ENCODE data around the gene GABRB1. TPM values are rescaled to one million over a fixed set of nuclear protein-coding genes. Genes with fewer than 3 reads are reported as not detected.

GABRB1 gene
- not detected for total RNA-seq

DNA sequence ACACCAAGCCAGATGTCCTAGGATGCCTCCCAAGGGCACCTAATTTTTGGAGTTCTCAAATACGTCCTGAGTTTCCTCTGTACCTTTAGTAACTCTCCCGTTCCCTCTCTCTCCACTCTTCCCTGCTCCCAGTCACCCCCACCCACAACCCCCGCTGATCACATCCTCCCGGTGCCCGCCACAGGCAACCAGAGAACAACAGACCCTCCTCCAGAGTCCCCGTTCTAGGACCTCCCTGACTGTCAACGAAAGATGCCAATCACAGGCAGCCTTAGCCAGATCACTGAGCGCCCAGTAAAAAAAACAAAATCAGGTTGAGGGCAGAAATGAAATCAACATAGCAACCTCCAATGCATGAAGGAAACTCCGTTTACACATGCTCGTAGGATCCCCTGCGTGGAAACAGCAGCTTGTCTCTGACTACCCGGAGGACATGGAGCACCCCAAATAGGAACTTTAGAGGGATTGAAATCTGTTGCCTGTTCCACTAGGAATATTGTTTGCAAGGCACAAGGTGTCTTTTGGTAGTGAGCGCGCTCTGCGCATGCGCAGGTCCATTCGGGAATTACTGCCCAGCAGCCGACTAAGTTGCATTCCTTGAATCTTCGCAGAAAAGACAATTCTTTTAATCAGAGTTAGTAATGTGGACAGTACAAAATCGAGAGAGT, at the start of gene GABRB1:
TSS of gene GABRB1 (plus strand) at position 557 of the 668 bp plus-strand sequence.
- peaks cover 27% of the 10 kb centered on the region for H3K27me3 ChIP-seq
- ATAC-seq = no peak
- 0 to 7% methylated on average over 13 to 16 of the region's 20 CpGs for WGBS, 2 donors (ENCODE audit: low coverage in 1 of 2)
- peak within 1 kb of the TSS in 1 of 2 donors; percentile 45 for H3K4me3 ChIP-seq
- H3K9me3 ChIP-seq = no peaks in the 10 kb centered on the region
- H3K4me1 ChIP-seq = peaks cover 0 to 19% (median 9%) of the 10 kb centered on the region in 3 donors
- no peaks in the 10 kb centered on the region for H3K36me3 ChIP-seq
- H3K27ac ChIP-seq = no peak within 1 kb of the TSS
- TF ChIP-seq CTCF (IDR thresholded peaks at IDR 0.05) = no peak
- no peak for TF ChIP-seq EP300 (IDR thresholded peaks at IDR 0.05)
- TF ChIP-seq POLR2AphosphoS5 (IDR thresholded peaks at IDR 0.05) = no peak
- TF ChIP-seq POLR2A (IDR thresholded peaks at IDR 0.05) = no peak

DNA sequence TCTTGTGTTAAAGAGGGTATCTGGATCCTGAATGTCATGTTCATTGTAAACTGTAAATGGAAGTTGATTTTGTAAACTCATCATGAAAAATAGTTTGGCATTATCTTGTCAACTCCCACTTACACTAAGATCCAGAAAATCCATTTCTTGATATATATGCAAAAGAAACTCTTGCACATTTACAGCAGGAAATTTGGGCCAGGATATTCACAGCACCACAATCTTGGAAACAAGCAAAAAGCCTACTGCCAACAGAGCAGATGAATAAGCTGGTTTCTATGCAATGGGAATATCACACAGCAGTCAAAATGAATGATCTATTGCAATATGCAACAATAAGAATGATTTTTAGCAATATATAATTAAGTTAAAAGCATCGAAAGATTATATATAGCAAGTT, 46.6 kb upstream of the GABRB1 start:
- WGBS, 2 donors (ENCODE audit: low coverage in 1 of 2) = 82 to 86% methylated on average over 1 of the region's 1 CpG
- no peak for ATAC-seq
- TF ChIP-seq POLR2AphosphoS5 (IDR thresholded peaks at IDR 0.05) (no peak), POLR2A (IDR thresholded peaks at IDR 0.05) (no peak), EP300 (IDR thresholded peaks at IDR 0.05) (no peak), CTCF (IDR thresholded peaks at IDR 0.05) (no peak)

GRCh38 chr4:46986922-46987638, 44.3 kb upstream of the GABRB1 start:
- 54 to 63% methylated on average over 3 of the region's 3 CpGs for WGBS, 2 donors (ENCODE audit: low coverage in 1 of 2)
- ATAC-seq = no peak
- H3K9me3 ChIP-seq = no peaks in the 10 kb centered on the region
- H3K27me3 ChIP-seq = peaks cover 12% of the 10 kb centered on the region
- no peak for TF ChIP-seq CTCF (IDR thresholded peaks at IDR 0.05)
- TF ChIP-seq POLR2A (IDR thresholded peaks at IDR 0.05) = no peak
- no peak for TF ChIP-seq POLR2AphosphoS5 (IDR thresholded peaks at IDR 0.05)
- no peak for TF ChIP-seq EP300 (IDR thresholded peaks at IDR 0.05)
- no peaks in the 10 kb centered on the region for H3K4me1 ChIP-seq
- no peak overlapping the region for H3K27ac ChIP-seq
- no peaks in the 10 kb centered on the region for H3K36me3 ChIP-seq
- no peak overlapping the region for H3K4me3 ChIP-seq

More for the DNA sequence above, 46.6 kb upstream of the GABRB1 start:
- Histone ChIP-seq H3K36me3 (no peaks in the 10 kb centered on the region), H3K27me3 (no peaks in the 10 kb centered on the region), H3K4me3 (no peak overlapping the region), H3K27ac (no peak overlapping the region), H3K9me3 (no peaks in the 10 kb centered on the region), H3K4me1 (no peaks in the 10 kb centered on the region)

DNA sequence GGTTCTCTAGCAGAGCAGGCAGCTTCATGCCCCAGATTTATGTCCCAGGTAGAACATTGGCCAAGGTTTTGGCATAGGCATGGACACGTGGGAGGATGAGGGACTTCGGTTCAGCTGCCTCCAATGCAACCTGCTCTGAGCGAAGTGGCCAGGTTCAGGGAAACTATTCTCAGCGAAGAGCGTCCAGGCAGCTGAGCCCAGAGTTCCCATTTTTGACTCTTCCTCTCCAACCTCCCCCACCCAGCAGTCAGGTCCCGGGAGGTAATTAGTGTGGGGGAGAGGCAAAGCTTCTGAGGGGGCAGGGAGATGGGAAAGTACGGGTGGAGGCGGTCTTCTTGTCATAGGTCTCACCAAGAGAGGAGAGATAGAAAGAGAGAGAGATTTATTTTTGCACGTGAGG, 39.0 kb upstream of the GABRB1 start:
- TF ChIP-seq POLR2A (IDR thresholded peaks at IDR 0.05) (no peak), EP300 (IDR thresholded peaks at IDR 0.05) (no peak), POLR2AphosphoS5 (IDR thresholded peaks at IDR 0.05) (no peak)
- H3K27ac ChIP-seq = no peak overlapping the region
- peaks cover 0 to 16% (median 9%) of the 10 kb centered on the region in 3 donors for H3K4me1 ChIP-seq
- no peak for ATAC-seq
- no peak overlapping the region for H3K4me3 ChIP-seq
- no peaks in the 10 kb centered on the region for H3K36me3 ChIP-seq
- whole genome bisulfite sequencing, 2 donors (ENCODE audit: low coverage in 1 of 2) = 34% methylated on average over 3 to 9 of the region's 9 CpGs
- H3K27me3 ChIP-seq = peaks cover 39% of the 10 kb centered on the region
- no peaks in the 10 kb centered on the region for H3K9me3 ChIP-seq

GRCh38 chr4:46993075-46994006, 38.0 kb upstream of the GABRB1 start, which contains the start of gene GABRA4:
TSS of gene GABRA4 (minus strand) at chr4:46993581. CDS start at chr4:46993424, 157 bp downstream.
- Histone ChIP-seq H3K4me1 (peaks cover 0 to 16% (median 9%) of the 10 kb centered on the region in 3 donors), H3K36me3 (no peaks in the 10 kb centered on the region), H3K27ac (no peak within 1 kb of the TSS), H3K9me3 (no peaks in the 10 kb centered on the region), H3K27me3 (peaks cover 39% of the 10 kb centered on the region), H3K4me3 (peak within 1 kb of the TSS in 1 of 2 donors; percentile 38)
- no peak for TF ChIP-seq EP300 (IDR thresholded peaks at IDR 0.05)
- TF ChIP-seq POLR2AphosphoS5 (IDR thresholded peaks at IDR 0.05) = no peak
- TF ChIP-seq POLR2A (IDR thresholded peaks at IDR 0.05) = no peak
- TF ChIP-seq CTCF (IDR thresholded peaks at IDR 0.05) = no peak
- WGBS, 2 donors (ENCODE audit: low coverage in 1 of 2) = 3 to 4% methylated on average over 13 to 35 of the region's 67 CpGs
- ATAC-seq = no peak
